Fibroblast of gingiva (primary cell): ENCODE data around the gene MEAF6.
"Not testable (repeated sequence)": the region's sequence is repeated elsewhere in the genome, so short reads cannot be mapped to it uniquely, and the experiment has no call there.

Experiments
- DNase-seq: peaks from one replicate; pipeline ENCODE4 v3.0.0-alpha.2; 2011; ENCODE audit warnings: low read depth

MEAF6 gene

DNA sequence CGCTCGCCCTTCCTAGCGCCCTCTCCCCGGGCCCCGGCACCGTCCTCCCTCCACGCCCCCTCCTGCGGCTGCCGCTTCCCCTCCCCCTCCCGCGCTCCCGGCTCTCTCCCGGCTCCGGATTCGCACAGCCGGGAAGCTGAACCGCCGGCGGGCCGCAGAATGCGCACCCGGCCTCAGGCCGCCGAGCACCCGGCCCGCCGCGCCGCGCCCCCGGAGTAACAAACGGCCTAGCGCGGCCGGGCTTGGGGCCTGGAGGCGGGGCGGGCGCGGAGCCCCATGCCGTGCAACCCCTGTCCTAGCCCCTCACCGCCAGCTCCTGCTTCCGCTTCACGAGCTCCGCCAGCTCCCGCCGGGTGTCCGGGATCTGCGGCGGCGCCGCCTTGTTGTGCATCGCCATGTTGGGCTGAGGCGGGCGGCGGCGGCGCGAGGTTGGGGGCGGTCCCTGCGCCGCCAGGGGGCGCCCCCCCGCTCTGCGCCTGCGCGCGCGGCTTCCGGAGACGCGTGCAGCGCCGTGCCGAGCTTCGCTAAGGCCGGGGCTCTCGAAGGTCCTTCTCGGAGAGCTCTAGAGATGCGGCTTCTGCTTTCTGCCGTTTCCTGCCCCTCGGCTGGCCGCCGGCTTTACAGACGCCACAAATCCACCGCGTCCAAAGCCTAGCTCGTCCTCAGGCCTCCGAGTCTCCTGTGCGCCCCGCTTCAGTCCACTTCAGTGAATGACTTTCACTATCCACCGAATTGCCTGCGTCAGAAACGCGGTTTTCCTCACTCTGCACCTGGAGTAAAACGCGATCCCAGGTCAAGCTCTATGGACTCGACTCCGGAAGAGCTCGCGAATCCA lies at the start of gene MEAF6:
Gene MEAF6, minus strand, starts transcription at position 417 of the 835 bp plus-strand sequence. Its CDS starts 20 bp downstream, at position 397.
- peak; percentile 74 for DNase-seq

DNA sequence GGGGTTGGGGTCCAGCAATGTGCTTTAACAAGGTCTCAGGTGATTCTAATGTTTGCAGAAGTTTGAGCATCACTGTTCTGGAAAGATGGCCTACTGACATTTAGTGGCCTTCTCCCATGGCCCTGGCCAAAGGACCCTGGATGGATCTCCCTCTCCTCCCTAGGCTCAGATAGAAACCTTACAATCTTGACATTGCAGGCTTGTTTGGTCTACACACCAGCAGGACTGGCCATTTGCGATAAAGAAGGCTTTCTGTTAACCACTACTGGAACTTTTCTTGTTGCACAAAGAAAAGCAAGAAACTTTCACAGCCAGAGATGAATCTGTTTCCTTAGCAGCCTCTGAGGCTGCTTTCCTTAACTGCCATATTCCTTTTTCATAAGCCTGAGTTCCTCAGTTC lies 48.4 kb upstream of the MEAF6 start:
- no peak for DNase-seq

DNA sequence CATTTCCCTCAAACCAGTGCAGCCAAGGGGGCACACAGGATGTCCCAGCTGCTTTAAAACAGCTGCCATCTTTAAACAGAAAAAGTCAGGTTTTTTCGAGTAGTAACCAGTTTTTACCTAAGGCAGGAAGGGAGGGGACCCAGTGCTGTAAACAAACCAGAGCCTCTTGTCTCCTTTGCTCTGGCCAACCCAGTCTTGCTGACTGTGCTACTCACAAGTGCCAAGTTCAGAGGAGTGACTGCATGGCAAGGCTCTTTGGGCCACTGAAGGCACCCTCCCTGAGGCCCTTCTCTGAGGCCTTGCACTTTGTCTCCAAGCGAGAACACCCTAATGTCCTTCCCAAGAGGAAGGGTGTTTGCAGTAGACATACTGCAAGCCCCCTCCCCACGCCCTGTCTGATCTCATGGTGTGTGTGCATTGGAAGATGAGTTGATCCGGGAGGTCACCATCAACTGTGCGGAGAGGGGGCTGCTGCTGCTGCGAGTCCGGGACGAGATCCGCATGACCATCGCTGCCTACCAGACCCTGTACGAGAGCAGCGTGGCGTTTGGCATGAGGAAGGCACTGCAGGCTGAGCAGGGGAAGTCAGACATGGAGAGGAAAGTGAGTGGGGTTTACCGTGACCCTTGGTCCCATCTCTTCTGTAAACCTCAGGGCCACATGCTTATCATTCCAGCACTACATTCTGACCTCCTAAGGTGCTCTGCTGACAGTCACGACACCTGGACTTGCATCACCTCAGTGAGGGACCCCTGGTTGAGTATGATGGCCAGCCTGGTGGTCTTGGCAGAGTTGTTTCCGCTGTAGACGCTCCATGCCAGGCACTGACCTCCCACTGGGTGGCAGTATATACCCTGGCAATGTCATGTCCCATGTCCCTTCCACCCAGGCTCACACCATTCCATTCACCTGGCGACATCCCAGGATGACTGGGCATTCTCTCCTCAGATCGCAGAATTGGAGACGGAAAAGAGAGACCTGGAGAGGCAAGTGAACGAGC lies 46.9 kb upstream of the MEAF6 start:
- DNase-seq: peak; percentile 42

DNA sequence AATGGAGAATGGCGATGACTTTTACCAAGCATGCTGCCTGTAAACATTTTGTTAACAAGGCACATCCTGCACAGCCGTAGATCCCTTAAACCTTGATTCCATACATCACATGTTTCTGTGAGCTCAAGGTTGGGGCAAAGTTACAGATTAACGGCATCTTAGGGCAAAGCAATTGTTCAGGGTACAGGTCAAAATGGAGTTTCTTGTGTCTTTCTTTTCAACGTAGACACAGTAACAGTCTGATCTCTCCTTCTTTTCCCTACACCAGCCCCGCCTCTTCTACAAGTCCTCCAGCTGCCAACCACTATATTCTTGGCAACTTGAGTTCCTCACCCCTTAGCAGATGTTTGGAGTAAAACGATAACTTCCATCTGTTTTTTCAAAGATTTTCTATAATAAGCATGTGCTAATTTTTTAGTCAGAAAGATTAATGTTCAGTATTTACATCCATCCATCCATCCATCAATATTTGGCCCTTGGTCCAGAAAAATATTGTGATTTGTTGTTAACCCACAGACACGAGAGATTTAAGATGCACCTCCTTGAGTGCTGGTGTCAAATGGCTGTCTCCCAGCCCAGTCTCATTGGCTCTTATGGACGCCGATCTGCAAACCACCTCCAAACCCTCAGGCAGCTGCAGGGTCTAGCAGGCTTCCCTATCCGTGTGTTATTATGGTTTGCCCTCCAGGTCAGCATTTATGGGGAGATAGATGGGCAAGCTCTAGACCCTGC lies 46.0 kb upstream of the MEAF6 start:
- DNase-seq: peak; percentile 29

DNA sequence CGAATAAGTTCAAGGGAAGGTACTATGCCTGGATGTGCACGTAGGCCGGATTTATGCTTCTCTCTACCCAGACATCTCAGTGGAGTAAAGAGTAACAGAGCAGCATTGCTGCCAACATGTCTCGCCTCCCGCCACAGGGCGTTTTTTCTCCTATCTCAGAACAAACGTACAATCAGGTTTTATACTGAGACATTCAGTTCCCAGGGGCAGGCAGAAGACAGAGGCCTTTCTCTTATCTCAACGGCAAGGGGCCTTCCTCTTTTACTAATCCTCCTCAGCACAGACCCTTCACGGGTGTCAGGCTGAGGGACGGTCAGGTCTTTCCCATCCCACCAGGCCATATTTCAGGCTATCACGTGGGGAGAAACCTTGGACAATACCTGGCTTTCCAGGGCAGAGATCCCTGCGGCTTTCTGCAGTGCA lies 45.4 kb upstream of the MEAF6 start:
- DNase-seq: not testable (repeated sequence)

DNA sequence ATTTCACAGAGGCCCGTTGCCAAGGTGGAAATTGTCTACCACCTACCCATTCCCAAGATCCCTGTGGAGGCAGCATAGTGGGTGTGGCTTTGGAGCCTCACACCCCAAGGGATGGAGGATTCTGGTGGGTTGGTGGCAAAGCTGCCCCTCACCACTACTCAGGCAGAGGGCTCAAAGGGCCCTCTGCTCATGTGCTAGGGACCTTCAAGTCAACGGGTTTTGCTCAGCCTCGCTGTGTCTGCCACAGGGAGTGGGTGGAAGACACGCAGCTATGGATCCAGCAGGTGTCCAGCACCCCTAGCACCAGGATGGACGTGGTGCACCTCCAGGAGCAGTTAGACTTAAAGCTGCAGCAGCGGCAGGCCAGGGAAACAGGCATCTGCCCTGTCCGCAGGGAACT lies 44.5 kb upstream of the MEAF6 start:
- no peak for DNase-seq

DNA sequence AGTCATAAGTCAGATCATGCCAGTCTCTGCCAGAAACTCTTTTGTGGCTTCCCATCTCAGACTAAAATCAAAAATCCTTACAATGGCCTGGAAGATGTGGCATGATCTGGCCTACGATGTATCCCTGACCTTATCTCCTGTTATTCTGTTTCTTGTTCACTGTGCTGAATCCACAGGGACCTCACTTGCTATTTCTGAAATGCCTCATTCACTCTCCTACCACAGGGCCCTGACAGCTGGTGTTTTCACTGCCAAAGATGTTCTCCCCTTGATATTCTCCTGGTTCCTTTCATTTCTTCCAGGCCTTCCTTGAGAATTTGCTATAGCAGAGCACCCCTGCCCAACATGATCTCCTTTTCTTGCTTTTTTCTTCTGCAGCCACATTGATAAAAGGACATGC lies 43.8 kb upstream of the MEAF6 start:
- no peak for DNase-seq

DNA sequence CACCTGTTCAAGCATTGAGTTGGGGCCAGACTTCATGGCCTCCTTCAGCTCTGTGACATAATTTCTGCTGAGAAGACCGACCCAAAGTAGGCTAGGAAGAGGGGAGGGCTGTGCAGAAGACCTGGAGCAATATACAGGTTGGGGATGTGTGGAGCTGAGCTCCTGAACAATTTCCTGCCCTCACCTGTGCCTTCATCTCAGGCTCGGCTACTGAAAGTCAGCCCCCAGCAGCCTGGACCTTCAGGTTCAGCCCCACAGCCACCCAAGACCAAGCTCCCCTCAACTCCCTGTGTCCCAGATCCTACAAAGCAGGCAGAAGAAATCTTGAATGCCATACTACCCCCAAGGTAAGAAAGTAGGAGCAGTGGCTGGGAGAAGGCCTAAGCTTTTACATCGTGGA lies 42.8 kb upstream of the MEAF6 start:
- no peak for DNase-seq

DNA sequence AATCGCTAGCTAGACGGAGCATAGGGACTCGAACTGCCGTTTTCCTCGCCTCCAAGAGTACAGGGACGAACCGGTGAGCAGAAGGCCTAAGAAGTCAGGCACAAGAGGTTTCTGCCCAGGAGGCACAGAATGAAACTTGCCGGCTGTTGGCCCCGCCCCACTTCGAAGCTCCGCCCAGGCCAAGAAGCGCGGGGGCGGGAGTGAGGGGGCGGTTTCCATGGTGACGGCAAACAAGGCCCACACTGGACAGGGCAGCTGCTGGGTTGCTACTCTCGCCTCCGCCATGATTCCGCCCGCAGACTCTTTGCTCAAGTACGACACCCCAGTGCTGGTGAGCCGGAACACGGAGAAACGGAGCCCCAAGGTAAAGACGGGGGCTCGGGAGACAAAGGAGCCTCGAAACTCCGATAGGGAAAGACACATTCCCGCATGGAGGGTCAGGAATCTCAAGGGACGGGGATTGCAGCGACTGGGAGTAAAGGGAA lies 42.2 kb upstream of the MEAF6 start, which contains the start of gene DNALI1:
Gene DNALI1, plus strand, starts transcription at position 229 of the 485 bp plus-strand sequence. Its CDS starts 55 bp downstream, at position 284.
- DNase-seq: peak; percentile 92

DNA sequence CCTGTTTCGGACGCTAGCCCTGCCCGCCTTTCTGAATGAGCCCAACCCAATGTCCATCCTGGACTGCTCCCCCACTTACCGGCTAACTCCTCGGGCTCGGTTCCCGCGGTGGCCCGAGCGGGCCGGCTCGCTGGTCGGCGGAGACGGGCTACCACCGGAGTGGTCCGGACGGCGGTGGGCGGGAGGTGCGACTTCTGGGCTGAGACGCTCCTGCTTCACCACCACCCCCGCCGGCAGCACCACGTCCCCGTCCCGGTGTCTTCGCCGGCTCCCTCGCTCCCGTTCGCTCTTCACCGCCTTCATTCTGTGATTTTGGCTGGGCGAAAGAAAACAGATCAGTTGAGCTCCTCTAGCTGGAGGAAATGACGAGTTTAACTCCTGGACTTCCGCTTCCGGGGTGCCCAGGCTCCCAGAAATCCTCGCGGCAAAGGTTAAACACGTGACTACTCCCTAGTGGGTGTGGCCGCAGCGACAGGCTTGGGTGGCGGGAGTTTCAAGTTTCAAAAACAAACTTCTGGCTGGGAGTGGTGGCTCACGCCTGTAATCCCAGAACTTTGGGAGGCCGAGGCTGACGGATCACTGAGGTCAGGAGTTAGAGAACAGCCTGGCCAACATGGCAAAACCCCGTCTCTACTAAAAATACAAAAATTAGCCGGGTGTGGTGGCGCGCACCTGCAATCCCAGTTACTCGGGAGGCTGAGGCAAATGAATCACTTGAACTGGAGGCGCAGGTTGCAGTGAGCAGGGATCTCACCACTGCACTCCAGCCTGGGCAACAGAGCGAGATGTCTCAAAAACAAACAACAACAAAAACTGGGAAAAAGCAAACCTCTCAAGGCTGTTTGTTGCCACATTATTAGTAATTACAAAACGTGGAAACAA lies 39.6 kb upstream of the MEAF6 start, which contains the start of gene SNIP1:
Gene SNIP1, minus strand, starts transcription at position 367 of the 882 bp plus-strand sequence. Its CDS starts 64 bp downstream, at position 303.
- peak; percentile 89 for DNase-seq

DNA sequence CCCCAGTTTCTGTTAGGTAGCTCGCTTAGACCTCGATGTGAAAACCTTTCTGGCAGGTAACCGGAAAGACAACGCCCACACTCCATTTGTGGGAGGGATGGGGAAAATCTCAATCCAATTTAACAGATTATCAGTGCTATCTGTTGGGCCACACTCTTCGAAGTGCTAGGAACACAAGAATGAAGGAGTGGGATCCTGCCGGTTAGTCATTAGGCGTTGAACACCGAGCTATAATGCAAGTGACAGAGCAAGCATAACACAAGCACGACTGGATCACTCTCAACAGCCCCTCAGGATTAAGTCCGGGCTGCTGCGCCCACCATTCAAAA lies 39.0 kb upstream of the MEAF6 start:
- DNase-seq: no peak

DNA sequence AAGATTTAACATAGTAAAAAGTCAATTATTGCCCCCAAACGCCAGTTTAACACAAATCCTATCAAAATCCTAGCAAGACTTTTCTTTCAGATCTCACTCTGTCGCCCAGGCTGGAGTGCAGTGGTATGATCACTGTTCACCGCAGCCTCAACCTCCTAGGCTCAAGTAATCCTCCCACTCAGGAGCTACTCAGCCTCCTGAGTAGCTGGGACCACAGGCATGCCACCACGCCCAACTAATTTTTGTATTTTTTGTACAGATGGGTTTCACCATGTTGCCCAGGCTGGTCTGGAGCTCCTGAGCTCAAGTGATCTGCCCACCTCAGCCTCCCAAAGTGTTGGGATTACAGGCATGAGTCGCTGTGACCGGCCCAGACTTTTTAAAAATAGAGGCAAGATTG lies 34.8 kb upstream of the MEAF6 start:
- DNase-seq: no peak

DNA sequence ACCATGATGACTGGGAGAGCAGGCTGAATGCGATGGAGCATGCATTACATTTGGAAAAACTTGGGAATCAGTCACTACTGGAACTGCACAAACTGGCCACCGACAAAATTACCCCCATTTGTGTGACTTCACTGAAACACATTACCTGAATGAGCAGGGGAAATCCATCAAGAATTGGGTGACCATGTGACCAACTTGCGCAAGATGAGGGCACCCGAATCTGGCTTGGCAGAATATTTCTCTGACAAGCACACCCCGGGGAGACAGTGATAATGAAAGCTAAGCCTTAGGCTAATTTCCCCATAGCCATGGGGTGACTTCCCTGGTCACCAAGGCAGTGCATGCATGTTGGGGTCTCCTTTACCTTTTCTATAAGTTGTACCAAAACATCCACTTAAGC lies 30.5 kb upstream of the MEAF6 start:
- DNase-seq: no peak

DNA sequence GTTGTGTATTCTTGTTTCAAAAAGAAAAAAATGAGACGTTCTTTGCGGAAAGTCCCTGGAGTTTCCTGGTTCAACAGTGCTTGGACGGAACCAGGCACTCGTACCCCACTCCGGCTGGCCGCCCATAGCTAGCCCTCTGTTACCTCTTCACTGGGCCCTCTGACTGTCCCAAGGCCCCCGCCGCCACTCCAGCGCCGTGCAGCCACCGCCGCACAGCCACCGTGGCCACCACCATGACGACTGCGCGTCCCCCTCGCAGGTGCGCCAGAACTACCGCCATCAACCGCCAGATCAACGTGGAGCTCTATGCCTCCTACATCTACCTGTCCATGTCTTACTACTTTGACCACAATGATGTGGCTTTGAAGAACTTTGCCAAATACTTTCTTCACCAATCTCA lies 30.0 kb upstream of the MEAF6 start:
- no peak for DNase-seq

DNA sequence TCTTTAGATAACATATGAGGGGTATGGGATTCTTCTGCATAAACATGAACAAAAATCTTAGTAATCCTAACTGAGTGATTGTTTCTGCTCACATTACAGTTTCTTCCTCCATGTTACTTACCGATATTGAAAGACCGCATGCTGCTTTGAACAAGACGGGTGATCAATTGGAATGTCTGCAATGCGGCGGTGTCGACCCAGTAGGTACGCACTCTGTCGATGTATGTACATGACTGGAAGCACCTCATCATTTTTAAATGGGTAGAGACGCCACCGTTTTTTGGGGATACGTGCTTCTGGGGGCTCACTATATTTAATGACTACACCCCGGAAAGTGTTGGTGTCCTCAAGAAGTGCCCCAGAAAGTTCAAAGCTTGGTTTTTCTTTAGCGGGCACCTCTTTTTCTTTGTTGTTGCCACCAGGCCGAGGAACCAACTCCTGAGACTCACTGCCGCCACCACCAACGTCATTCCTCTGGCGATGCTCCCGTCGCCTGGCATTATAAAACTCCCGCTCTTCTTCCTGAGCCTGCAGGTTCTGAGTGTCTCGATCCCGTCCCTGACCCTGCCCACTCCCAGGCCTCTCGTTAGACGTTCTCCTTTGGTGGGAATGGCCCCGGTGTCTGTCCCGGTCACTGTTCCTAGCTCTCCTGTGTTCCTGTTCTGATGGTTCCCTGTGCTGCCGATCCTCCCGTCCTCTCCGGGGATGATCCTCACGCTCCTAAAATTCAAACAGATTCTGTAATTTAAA lies 25.6 kb upstream of the MEAF6 start:
- DNase-seq: no peak

DNA sequence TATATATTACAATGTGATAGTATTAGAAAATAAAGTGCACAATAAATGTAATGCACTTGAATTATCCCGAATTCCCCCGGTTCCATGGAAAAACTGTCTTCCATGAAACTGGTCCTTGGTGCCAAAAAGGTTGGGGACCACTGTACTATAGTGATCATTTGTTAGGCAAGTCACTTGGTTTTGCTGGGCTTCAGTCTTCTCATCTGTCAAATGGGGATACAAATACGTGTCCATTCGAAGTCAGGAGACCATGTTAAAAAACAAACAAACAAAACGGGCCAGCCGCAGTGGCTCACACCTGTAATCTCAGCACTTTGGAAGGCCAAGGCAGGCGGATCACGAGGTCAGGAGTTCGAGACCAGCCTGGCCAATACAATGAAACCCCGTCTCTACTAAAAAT lies 24.6 kb upstream of the MEAF6 start:
- not testable (repeated sequence) for DNase-seq

DNA sequence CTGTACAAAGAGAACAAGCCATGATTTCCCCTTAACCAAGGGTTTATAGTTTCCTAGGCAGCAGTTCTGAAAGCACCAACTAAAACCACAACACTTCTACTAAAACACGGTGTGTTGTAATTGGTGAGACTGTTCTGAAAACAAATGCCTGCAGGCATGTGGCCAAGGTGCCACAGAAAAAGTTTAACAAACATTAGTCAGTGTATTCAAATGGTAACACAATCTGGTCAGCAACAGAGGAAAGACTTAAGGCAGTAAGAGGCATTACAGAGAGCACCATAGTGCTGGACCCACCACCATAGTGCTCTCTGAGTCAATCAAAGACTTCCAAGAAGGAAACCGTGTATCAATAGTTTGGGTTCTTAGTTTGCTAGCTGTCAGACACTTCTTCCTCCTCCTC lies 22.8 kb upstream of the MEAF6 start:
- peak; percentile 88 for DNase-seq

DNA sequence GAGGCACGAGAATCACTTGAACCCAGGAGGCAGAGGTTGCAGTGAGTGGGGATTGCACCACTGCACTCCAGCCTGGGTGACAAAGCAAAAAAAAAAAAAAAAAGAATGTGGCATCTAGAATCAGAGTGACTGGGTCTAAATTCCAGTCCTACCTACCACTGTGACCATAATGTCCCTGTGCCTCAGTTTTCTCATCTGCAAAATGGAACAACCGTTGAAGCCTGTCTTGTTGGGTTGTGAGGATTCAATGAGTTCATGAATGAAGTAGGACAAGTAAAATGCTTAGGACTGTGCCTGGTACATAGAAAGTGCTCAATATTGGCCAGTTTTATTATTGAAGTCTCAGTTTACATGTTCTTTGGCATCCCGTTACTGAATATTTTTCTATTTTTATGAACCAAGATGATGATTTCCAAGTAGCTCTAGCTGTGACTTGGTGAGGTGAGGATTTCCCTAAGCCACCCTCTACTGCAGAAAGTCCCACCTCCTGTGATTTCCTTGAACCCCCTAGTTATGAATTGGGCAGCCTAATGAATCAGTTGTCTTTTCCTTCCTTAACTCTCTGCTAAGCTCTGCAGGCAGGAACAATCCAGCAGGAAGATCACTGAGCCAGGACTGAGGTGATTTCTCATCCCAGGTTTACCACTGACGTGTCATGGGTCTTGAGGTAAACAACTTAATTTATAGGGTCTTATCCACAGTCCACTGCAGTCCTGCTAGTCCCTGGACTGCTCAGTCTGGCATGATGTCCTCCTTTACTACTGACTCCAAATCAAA lies 18.9 kb upstream of the MEAF6 start:
- no peak for DNase-seq
